ENCODE data around the gene TRAK2. TPM values are rescaled to one million over a fixed set of nuclear protein-coding genes. Genes with fewer than 3 reads are reported as not detected.

The TRAK2 gene
- total RNA-seq, 4 donors from 2014 or later: 14.3 to 45.4 (median 20.3) TPM

DNA sequence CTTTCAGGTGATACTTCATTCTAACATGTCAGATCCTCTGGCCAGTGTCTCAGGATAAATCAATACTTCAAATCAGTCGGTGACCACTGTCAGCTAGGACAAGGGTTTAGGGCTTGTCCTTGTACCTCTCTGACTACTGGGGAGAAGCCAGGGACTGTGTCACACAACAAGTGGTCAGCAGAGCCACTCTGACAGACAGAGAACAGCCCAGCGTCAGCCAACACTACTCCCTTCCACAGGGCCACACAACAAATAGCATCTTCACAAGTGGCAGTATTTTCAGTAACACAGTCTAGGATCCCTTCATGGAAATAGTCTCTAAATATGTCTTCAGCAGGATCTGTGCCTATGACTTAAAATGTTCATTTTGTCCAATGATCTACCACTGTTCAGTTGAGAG is 108.3 kb downstream of the TRAK2 start:
- DNase-seq (ENCODE audit: low spot score in 2 of 2): no peak
- WGBS: 81% methylated on average over 2 of the region's 2 CpGs
- Histone ChIP-seq H3K4me1 (no peaks in the 10 kb centered on the region), H3K27me3 (no peaks in the 10 kb centered on the region), H3K9me3 (no peaks in the 10 kb centered on the region), H3K36me3 (peaks cover 6% of the 10 kb centered on the region), H3K27ac (no peak overlapping the region), H3K4me3 (no peak overlapping the region)
- TF ChIP-seq EP300 (IDR thresholded peaks at IDR 0.05): no peak
- TF ChIP-seq POLR2AphosphoS5 (IDR thresholded peaks at IDR 0.05): no peak
- TF ChIP-seq POLR2A (IDR thresholded peaks at IDR 0.05): no peak

DNA sequence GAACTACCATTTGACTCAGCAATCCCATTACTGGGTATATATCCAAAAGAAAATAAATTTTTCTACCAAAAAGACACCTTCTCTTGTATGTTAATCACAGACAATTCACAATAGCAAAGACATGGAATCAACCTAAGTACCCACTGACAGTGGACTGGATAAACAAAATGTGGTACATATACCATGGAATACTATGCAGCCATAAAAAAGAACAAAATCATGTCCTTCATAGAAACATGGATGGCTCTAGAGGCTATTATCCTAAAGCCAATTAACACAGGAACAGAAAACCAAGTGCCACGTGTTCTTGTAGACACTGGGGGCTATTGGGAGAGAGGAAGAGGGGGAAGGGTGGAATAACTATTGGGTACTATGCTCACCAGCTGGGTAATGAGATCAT is 121.8 kb downstream of the TRAK2 start:
- no peak for DNase-seq (ENCODE audit: low spot score in 2 of 2)
- WGBS: 57% methylated on average over 1 of the region's 1 CpG
- Histone ChIP-seq H3K27me3 (no peaks in the 10 kb centered on the region), H3K4me1 (no peaks in the 10 kb centered on the region), H3K27ac (no peak overlapping the region), H3K36me3 (no peaks in the 10 kb centered on the region), H3K4me3 (no peak overlapping the region), H3K9me3 (peaks cover 6% of the 10 kb centered on the region)
- TF ChIP-seq POLR2A (IDR thresholded peaks at IDR 0.05) (no peak), POLR2AphosphoS5 (IDR thresholded peaks at IDR 0.05) (no peak), EP300 (IDR thresholded peaks at IDR 0.05) (no peak)
- TF ChIP-seq, protein P1, sequence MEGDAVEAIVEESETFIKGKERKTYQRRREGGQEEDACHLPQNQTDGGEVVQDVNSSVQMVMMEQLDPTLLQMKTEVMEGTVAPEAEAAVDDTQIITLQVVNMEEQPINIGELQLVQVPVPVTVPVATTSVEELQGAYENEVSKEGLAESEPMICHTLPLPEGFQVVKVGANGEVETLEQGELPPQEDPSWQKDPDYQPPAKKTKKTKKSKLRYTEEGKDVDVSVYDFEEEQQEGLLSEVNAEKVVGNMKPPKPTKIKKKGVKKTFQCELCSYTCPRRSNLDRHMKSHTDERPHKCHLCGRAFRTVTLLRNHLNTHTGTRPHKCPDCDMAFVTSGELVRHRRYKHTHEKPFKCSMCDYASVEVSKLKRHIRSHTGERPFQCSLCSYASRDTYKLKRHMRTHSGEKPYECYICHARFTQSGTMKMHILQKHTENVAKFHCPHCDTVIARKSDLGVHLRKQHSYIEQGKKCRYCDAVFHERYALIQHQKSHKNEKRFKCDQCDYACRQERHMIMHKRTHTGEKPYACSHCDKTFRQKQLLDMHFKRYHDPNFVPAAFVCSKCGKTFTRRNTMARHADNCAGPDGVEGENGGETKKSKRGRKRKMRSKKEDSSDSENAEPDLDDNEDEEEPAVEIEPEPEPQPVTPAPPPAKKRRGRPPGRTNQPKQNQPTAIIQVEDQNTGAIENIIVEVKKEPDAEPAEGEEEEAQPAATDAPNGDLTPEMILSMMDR (IDR thresholded peaks at IDR 0.05): no peak

DNA sequence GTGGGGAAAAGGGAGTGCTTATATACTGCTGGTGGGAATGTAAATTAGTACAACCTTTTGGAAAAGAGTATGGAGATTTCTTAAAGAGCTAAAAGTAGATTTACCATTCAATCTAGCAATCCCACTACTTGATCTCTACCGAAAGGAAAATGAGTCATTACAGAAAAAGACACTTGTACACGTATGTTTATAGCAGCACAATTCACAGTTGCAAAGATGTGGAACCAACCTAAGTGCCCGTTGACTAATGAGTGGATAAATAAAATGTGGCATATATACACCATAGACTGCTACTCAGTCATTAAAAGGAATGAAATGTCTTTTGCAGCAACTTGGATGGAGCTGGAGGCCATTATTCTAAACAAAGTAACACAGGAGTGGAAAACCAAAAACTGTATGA is 123.6 kb downstream of the TRAK2 start:
- H3K4me3 ChIP-seq: no peak overlapping the region
- WGBS: 84% methylated on average over 3 of the region's 3 CpGs
- no peak for TF ChIP-seq EP300 (IDR thresholded peaks at IDR 0.05)
- TF ChIP-seq, protein P1 (IDR thresholded peaks at IDR 0.05): no peak
- TF ChIP-seq POLR2AphosphoS5 (IDR thresholded peaks at IDR 0.05): no peak
- no peak for TF ChIP-seq POLR2A (IDR thresholded peaks at IDR 0.05)
- H3K9me3 ChIP-seq: peaks cover 14% of the 10 kb centered on the region
- no peak for DNase-seq (ENCODE audit: low spot score in 2 of 2)
- H3K36me3 ChIP-seq: no peaks in the 10 kb centered on the region
- H3K27ac ChIP-seq: no peak overlapping the region
- H3K4me1 ChIP-seq: no peaks in the 10 kb centered on the region
- no peaks in the 10 kb centered on the region for H3K27me3 ChIP-seq

Other genes with a start within 250 kb of the TRAK2 start
- gene CASP8, start 190.9 kb downstream of the TRAK2 start, total RNA-seq: 10 to 100 TPM; 11.9 to 22.7 (median 17.2) TPM
- 1 to 10 TPM in 1 of 4 donors, under 1 TPM in 1, not detected in 2; 0.80 to 1.0 TPM for gene FLACC1, start 94.1 kb downstream of the TRAK2 start, total RNA-seq
- gene STRADB, start 282 bp upstream of the TRAK2 start, total RNA-seq: 10 to 100 TPM in 2 of 4 donors, 1 to 10 TPM in 2; 5.8 to 23.3 (median 9.3) TPM
- gene TMEM237, start 192.0 kb upstream of the TRAK2 start, total RNA-seq: 10 to 100 TPM; 41.4 to 76.6 (median 66.2) TPM
- not detected for gene MPP4, start 247.2 kb upstream of the TRAK2 start, total RNA-seq